NCI-H1417 treated with DMSO at 0.1 percent for 48 hours (cell line): ENCODE data around the gene MESP2.

Source experiments
- DNase-seq: peaks from one replicate; lab custom pipeline; 2025; lab: John Stamatoyannopoulos, UW

MESP2 gene

DNA sequence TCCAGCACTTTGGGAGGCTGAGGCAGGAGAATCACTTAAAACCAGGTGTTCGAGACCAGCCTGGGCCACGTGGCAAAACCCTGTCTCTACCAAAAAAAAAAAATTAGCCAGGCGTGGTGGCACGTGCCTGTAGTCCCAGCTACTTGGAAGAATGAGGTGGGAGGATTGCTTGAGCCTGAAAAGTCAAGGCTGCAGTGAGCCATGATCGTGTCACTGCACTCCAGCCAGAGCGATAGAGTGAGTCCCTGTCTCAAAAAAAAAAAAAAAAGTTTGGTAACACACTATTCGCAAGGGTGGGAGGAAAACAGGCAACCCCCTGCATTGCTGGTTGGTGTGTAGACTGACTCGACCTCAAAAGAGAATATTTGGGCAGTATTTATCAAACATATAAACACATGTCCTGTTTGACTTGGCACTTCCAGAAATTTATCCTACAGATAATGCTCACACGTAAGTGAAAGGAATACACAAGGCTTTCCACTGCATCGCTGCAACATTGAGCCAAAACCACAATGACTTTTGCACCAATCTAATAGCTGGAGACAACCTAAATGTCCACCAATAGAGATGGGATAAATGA is 41.7 kb downstream of the MESP2 start:
- no peak for DNase-seq

DNA sequence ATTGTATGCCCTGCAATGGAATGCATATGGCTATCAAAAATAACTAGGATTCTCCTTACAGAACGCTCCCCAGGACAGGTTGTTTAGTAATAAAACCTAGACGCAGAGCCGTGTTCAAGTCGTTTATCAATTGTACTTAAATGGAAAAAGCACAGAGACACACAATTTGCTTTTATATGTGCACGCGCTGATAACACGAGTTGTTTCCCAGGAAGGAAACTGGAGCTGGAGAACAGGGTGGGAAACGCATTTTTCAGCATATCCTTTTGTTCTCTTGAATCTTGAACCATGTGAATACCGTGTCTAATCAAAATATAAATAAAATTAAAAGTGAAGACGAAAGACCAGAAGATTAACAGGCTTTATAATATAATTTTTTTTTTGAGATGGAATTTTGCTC is 42.2 kb downstream of the MESP2 start:
- DNase-seq = no peak

DNA sequence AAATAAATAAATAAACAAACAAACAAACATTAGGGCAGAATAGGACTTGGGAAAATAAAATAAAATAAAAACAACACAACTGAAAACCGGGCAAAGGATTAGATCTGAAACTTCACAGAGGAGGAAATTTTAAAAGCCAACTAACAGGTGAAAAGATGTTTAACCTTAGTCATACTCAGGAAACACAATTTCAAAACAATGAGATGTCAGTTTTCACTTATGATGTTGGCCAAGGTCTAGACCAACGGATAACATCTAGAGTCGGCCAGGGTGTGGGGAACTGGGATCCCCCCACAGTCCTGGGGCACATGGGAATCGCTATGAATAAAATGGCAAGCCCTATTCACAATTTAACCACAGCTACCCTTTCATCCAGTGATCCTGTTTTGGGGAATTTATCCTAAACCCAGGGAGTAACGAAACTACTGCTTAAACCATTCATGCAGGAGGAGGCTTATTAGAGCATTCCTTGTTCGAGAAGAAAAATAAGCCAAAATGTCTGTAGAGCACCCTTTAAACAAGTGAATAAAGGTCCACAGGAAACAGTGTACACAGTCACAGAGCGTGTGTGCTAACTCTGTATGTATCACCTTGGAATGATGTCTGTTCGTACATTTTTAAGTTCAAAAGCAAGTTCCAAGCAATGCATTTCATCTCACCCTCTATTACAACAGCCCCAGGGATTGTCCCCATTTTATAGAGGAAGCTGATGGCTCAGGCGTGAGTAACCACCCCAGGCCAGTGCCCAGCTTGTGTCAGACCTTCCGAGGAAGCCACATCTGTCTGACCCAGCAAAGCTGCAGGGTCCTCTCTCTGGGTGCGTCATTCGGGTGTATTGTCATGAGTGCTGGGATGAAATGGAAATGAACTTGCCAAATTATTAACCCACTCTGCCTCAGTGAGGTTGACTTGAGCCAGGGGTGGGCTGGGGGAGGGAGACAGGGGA is 44.8 kb downstream of the MESP2 start:
- DNase-seq = no peak

DNA sequence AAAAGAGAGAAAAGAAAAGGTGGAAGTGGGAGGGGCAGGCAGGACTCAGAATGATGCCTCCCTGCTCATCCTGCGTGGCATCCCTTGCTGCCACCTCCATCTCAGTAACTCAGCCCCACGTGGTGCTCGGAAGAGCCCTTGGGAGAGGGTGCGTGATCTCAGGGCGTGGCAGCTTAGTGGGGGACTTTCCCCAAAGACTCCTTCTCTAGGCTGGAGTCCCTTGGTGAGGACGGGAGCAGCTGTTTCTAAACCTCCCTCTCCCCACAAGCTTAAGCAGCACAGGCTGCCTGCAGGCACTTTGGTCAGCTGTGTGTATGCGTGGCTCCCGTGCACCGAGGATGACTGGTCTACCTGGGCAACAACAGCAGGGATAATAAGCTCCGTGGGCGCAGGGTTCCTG is 45.9 kb downstream of the MESP2 start:
- no peak for DNase-seq

DNA sequence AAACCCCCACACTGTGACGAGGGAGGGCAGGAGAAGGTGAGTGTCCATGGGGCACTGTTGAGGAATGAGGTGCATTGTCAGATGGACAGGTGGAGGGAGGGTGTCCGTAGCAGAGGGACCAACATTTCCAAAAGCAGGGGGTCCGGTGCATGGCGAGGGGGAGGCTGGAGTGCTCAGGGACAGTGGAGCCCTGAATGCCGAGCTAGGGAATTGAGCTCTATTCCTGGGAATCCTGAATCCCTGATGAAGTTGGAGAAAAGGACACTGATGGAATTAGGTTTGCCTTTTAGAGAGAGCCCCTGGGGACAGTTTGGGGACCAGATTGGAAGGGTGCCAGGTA is 46.4 kb downstream of the MESP2 start:
- DNase-seq = no peak

DNA sequence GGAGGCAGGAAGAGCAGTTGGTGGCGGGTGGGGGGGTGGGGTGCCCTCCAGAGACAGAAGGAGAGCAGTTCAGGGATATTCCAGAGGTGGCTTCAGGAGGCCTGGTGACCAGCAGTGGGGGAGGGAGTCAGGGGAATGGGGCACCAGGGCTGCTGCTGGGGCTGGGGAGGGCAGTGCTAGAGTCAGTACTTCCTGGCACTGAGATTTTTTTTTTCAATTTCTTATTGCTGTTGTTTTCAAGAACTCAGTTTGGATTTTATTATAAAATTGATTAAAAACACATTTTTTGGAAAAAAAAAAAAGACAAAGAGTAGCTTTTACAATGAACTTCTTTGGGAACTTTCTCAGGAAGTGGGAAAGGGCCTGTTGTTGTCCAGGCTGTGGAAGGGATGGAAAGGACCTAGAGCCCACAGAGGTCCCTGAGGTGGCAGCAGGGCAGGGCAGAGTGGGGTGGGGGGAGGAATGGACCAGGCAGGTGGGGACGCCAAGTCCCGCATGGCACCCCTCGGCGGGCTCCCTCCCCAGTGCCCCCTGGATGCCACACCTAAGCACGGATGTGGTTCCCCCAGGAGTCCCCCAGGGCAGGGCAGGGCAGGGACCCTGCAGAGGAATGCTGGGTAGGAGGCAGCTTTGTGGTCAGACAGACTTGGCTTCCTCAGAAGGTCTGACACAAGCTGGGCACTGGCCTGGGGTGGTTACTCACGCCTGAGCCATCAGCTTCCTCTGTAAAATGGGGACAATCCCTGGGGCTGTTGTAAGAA is 47.0 kb downstream of the MESP2 start:
- no peak for DNase-seq

DNA sequence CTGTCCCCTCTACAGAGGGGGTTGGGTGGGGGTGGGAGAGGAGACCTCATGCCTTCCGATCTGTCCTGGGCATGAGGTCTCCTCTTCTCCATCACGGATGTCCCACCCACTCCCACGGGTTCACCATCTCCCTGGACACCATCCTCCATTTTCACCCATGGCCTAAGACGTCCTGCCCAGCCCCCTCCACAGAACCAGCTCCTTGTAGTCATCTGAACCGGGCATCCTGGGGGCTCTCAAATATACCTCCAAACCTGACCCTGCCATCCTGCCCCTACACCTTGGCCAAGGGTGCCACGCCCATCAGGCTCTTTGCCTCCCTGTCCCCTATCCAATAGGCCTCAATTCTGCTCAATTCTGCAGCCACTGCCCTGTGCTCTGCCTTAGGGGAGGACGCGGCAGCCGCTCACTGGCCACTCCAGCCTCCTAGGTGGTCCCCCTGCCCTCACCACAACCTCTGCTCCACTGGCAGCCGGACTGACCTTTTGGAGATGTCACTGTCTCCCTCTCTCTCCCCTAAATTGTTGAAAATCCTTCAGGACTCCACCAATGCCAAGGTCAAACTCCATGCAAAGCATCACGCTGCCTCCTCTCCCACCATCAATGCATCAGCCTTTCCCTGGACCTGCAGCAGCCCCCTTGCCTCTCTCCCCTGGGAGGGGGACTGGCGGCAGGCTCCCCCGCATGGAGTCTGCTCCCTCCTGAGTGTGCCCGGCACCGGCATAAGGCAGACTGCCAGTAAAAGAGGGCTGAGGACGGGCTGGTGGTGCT is 47.9 kb downstream of the MESP2 start:
- no peak for DNase-seq

DNA sequence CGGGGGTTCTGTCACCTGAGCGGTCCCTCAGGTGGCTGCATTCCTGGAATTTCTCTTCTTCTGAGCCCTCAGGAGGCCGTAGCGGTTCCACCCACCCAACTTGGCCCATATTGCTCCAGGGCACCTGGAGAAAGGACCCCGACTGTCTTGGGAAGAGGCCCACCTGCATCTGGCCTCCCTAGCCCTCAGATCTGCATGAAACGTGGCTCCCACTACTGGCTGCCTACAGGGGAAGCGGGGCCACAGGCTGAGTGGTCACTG is 48.4 kb downstream of the MESP2 start:
- DNase-seq = no peak

DNA sequence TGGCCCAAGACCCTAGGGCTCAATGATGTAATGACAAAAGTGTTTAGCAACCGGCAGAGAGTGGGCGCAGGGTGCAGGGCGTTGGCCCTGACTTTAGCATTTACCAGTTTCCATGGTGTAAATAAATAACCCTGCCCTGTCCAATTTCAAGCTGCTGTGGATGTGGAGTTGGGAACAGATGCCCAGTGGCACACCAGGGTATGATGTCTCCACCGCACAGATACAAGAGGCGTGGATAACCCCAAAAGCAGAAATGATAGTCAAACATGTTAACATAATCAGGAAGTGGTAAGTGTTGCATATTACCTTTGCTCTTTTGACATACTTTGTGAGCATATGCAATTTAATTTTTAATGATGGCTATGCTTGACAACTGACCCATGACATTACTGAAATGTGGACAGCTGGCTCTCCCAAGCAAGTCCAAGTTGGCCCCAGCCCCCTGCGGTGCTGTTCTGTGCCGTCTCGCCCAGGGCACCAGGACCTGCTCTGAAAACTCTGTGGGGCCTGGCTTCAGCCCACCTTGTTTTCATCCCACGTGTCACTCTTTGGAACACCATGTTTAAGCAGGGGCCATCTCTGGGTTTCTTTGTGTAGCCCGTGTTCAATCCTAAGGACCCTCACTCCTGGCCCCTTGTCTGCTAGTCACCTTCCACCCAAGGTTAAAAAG is 49.3 kb downstream of the MESP2 start:
- no peak for DNase-seq

DNA sequence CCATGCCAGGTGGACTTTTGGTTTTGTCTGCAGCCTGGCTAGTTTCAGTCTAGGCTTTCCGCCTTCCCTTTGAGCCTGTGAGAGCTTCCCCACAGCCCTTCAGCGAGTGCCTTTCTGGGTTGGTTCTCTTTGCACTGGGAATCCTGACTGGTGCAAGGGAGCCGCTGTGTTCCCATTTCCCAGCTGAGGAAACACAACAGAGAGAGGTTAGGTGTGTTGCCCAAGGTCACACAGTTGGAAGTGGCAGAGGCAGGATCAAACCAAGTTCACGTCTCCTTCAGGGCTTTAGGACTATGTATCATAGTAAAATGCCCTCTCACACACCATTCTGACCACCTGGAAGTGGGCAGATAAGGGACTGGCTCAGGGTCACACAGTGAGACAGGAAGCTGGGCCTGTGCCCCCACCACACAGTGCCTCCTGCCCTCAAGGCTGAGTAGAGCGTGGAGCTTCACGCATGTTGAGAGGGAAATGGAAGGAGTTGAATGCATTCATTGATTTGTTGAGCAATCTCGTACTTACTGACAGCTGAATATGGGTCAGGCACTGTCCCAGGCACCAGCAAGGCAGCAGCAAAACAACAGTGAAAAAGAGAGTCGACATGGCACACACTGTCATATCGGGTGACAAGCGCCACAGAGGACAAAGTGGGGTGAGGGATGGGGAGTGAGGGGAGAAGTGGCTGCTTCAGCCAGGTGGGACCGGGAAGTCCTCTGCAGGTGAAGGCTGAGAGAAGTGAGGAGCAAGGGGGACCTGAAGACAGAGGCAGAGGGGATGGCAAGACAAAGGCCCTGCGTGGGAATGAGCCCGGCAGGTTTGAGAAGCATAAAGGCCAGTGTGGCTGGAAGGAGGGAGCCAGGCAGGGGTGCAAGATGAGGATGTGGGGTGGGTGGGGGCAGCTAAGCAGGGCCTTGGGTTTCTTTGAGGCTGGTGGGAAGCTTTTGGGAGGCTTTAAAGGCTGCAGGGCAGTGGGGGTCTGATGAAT is 50.8 kb downstream of the MESP2 start:
- DNase-seq = no peak

DNA sequence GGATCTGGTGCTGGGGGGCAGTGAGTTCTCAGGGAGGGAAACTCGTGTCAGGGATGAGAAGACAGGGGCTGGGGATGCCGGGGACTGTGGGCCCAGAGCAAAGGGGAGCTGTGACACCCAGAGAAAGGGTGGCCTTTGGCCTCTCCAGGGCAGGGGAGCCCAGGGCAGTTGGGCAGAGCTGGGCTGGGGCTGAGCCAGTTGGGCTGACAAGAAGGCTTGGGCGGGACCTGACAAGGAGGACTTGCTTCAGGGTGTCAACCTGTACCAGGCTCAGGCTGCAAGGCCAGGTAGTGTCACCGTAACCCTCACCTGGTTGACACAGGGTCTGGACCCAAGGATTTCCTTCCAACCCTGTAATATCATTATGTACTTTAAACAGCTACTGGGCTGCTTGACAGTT is 51.7 kb downstream of the MESP2 start:
- DNase-seq = no peak
